ENCODE data around the gene LSP1.

DNA sequence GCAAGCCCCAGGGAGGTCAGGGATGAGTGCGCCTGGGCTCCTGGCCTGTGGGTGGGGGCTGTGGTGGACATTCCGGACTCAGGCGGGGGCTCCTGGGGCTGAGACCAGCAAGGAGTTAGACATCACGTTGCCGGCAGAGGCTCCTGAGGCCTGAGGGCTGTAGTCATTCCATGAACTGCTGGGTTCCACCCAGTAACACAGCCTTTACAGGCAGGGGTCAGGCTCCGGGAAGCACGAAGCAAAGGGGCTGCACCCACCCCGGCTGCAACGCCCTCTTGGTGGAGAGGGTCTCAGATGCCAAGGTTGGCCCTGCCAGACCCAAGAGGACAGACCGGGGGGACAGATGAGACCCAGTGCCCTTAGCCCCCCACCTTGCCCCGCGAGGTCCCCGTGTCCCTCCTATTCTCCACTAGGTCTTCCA, 75.6 kb downstream of the LSP1 start:
- TF ChIP-seq, protein P1, sequence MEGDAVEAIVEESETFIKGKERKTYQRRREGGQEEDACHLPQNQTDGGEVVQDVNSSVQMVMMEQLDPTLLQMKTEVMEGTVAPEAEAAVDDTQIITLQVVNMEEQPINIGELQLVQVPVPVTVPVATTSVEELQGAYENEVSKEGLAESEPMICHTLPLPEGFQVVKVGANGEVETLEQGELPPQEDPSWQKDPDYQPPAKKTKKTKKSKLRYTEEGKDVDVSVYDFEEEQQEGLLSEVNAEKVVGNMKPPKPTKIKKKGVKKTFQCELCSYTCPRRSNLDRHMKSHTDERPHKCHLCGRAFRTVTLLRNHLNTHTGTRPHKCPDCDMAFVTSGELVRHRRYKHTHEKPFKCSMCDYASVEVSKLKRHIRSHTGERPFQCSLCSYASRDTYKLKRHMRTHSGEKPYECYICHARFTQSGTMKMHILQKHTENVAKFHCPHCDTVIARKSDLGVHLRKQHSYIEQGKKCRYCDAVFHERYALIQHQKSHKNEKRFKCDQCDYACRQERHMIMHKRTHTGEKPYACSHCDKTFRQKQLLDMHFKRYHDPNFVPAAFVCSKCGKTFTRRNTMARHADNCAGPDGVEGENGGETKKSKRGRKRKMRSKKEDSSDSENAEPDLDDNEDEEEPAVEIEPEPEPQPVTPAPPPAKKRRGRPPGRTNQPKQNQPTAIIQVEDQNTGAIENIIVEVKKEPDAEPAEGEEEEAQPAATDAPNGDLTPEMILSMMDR (IDR thresholded peaks at IDR 0.05): no peak
- TF ChIP-seq POLR2A (IDR thresholded peaks at IDR 0.05) (no peak), POLR2AphosphoS5 (IDR thresholded peaks at IDR 0.05) (no peak), EP300 (IDR thresholded peaks at IDR 0.05) (no peak)

Measured in sigmoid colon (tissue), 4 donors.